ENCODE data around the gene ABCC1.

DNA sequence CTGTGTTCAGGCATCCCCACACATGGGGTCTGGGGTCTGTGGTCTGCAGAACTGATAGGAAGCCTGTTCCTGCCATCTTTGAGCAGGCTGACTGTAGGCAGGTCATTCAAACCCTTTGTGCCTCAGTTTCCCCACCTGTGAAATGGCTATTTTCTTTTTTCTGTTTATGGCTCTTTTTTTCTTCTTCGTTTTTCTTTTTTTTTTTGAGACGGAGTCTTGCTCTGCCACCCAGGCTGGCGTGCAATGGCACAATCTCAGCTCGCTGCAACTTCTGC lies 201.4 kb downstream of the ABCC1 start:
- TF ChIP-seq, protein P1, sequence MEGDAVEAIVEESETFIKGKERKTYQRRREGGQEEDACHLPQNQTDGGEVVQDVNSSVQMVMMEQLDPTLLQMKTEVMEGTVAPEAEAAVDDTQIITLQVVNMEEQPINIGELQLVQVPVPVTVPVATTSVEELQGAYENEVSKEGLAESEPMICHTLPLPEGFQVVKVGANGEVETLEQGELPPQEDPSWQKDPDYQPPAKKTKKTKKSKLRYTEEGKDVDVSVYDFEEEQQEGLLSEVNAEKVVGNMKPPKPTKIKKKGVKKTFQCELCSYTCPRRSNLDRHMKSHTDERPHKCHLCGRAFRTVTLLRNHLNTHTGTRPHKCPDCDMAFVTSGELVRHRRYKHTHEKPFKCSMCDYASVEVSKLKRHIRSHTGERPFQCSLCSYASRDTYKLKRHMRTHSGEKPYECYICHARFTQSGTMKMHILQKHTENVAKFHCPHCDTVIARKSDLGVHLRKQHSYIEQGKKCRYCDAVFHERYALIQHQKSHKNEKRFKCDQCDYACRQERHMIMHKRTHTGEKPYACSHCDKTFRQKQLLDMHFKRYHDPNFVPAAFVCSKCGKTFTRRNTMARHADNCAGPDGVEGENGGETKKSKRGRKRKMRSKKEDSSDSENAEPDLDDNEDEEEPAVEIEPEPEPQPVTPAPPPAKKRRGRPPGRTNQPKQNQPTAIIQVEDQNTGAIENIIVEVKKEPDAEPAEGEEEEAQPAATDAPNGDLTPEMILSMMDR (conservative IDR thresholded peaks at IDR 0.05; ENCODE audit: low read depth, low read length), result no peak
- TF ChIP-seq EZH2 (IDR thresholded peaks at IDR 0.05; ENCODE audit: low read length, unreplicated experiment), result no peak

Measured in PC-3 (cell line).